ENCODE results near the gene DLG2. TPM values are rescaled to one million over a fixed set of nuclear protein-coding genes. Genes with fewer than 3 reads are reported as not detected.

DLG2 gene
- total RNA-seq, 1 donor from 2014 or later, result 0.43 TPM

DNA sequence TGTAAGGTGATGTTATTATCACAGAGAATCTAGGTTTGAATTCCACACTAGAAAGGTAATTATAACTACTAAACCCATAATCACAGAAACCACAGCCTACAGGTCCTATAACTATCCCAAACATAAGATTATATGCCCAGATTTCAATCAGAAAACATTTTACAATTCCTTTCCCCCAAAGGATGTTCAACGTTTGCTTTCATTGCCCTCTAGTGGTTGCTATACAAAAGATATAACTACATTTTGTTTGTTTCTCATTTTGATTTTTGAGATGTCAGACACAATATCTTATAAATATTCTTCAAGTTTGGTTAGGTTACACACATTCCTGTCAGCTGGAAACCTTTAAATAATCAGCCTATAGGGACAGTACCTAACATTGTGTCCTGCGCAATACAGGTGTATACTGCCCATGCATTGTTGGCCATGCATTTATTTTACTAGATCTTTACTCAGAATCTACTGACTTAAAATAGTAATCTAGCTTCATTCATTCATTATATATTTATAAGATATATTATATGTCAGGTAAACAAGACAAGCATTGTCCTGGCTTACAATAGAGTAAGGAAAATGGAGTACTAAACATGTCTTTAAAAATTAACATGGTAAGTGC, 1810.5 kb downstream of the DLG2 start:
- intact Hi-C loops (cut with DNase I), result loop anchor here (10.0 kb wide), 2 partner anchors 522 to 1132 kb away; no protein-coding TSS in a partner anchor
- no peaks in the 10 kb centered on the region for H3K36me3 ChIP-seq
- no peaks in the 10 kb centered on the region for H3K4me1 ChIP-seq
- H3K4me3 ChIP-seq, result no peak overlapping the region
- no peaks in the 10 kb centered on the region for H3K9me3 ChIP-seq
- no peaks in the 10 kb centered on the region for H3K27me3 ChIP-seq
- TF ChIP-seq, protein P1, sequence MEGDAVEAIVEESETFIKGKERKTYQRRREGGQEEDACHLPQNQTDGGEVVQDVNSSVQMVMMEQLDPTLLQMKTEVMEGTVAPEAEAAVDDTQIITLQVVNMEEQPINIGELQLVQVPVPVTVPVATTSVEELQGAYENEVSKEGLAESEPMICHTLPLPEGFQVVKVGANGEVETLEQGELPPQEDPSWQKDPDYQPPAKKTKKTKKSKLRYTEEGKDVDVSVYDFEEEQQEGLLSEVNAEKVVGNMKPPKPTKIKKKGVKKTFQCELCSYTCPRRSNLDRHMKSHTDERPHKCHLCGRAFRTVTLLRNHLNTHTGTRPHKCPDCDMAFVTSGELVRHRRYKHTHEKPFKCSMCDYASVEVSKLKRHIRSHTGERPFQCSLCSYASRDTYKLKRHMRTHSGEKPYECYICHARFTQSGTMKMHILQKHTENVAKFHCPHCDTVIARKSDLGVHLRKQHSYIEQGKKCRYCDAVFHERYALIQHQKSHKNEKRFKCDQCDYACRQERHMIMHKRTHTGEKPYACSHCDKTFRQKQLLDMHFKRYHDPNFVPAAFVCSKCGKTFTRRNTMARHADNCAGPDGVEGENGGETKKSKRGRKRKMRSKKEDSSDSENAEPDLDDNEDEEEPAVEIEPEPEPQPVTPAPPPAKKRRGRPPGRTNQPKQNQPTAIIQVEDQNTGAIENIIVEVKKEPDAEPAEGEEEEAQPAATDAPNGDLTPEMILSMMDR (IDR thresholded peaks at IDR 0.05), result peak in 1 of 3 experiments; percentile 30
- no peak for DNase-seq (ENCODE audit: low spot score in 2 of 2)
- no peak overlapping the region for H3K27ac ChIP-seq

DNA sequence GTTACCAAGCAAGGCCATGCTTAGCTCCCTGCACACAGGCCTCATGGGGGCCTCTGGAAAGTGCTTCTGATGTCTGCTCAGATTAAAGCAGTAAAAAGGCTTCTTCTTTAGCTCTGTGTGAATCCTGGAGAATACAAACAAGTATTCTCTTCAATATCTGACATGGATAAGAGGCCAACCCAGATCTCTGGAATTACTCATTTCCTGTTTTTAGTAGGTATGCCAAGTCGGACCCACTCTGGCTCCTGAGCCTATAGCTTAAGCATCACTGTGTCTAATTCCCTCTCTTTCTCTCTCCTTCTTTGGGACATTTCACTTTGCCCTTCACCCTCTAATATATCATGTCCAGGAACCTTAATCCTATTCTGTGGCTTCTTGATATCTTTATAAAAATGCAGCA, 1811.4 kb downstream of the DLG2 start:
- Histone ChIP-seq H3K27ac (no peak overlapping the region), H3K4me3 (no peak overlapping the region), H3K4me1 (no peaks in the 10 kb centered on the region), H3K9me3 (no peaks in the 10 kb centered on the region), H3K36me3 (no peaks in the 10 kb centered on the region), H3K27me3 (no peaks in the 10 kb centered on the region)
- intact Hi-C loops (cut with DNase I), result loop anchor here (10.0 kb wide), 2 partner anchors 521 to 1131 kb away; no protein-coding TSS in a partner anchor
- DNase-seq (ENCODE audit: low spot score in 2 of 2), result no peak
- TF ChIP-seq, protein P1 (IDR thresholded peaks at IDR 0.05), result no peak

DNA sequence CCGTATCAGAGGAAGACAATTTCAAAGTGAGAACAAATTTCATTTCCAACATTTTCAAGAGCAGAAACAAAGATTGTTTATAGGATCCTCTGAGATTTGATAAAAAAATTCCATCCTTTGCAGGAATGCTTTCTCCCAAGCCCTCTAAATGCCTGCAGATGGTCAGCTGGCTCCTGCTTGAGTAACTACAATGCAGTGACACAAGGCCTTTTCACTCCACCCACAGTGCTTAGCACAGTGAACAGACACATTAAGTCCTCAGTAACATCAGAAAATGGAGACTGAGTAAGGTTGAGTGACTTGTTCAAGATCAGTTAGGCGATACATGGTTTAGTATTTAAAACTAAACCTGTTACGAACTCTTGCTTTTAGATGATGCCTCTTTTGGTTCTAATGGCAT, 1813.8 kb downstream of the DLG2 start:
- intact Hi-C loops (cut with DNase I), result loop anchor here (10.0 kb wide), 2 partner anchors 518 to 1128 kb away; no protein-coding TSS in a partner anchor
- no peaks in the 10 kb centered on the region for H3K9me3 ChIP-seq
- no peaks in the 10 kb centered on the region for H3K36me3 ChIP-seq
- no peak overlapping the region for H3K4me3 ChIP-seq
- no peak overlapping the region for H3K27ac ChIP-seq
- no peaks in the 10 kb centered on the region for H3K27me3 ChIP-seq
- TF ChIP-seq, protein P1 (IDR thresholded peaks at IDR 0.05), result no peak
- DNase-seq (ENCODE audit: low spot score in 2 of 2), result no peak
- H3K4me1 ChIP-seq, result no peaks in the 10 kb centered on the region

DNA sequence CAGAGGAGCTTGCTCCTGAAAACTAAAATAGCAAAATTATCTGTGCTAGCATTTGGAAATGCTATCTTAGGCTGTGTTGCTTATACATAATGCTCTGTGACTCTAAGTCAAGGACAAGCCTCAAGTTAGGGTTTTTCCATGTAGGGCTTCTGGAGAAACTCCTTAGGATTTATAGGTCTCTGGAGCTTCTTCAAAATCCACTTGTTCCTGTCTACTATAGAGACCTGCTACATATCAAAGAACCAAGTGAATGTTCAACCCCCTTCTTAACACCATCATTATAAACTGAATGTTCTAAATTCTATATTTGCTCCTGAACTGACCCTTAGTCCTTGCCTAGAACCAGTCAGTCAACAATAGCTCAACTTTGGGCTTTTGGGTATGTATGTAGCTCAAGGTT, 1817.9 kb downstream of the DLG2 start:
- Histone ChIP-seq H3K27ac (no peak overlapping the region), H3K36me3 (no peaks in the 10 kb centered on the region), H3K4me3 (no peak overlapping the region), H3K9me3 (no peaks in the 10 kb centered on the region), H3K4me1 (no peaks in the 10 kb centered on the region), H3K27me3 (no peaks in the 10 kb centered on the region)
- DNase-seq (ENCODE audit: low spot score in 2 of 2), result no peak
- intact Hi-C loops (cut with DNase I), result no loop called here
- TF ChIP-seq, protein P1 (IDR thresholded peaks at IDR 0.05), result no peak

DNA sequence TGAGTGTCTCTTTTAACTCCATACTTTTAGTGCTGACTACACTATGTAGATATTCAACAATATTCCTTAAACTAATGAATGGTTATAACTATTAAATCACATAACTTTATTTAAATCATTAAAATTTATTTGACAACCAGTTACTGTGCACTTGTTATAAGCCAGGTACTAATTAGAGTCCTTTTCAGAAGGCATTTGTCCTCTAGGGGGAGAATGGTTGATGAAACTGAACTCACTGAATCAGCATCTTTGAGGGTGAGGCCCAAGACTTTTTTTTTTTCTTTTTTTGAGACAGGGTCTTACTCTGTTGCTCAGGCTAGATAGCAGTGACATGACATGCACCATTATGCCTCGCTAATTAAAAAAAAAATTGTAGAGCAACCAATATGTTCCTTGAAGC, 1825.3 kb downstream of the DLG2 start:
- Histone ChIP-seq H3K36me3 (no peaks in the 10 kb centered on the region), H3K9me3 (no peaks in the 10 kb centered on the region), H3K4me1 (no peaks in the 10 kb centered on the region), H3K27me3 (no peaks in the 10 kb centered on the region), H3K4me3 (no peak overlapping the region), H3K27ac (no peak overlapping the region)
- DNase-seq (ENCODE audit: low spot score in 2 of 2), result no peak
- intact Hi-C loops (cut with DNase I), result no loop called here
- TF ChIP-seq, protein P1 (IDR thresholded peaks at IDR 0.05), result no peak
